Measurements from ENCODE around the gene SLC11A2.
"Not testable (repeated sequence)": the region's sequence is repeated elsewhere in the genome, so short reads cannot be mapped to it uniquely, and the experiment has no call there.

The SLC11A2 gene

GRCh38 chr12:51025338-51025835 lies 797 bp downstream of the SLC11A2 start:
- no peak for DNase-seq

GRCh38 chr12:51023625-51024382 lies 2.4 kb downstream of the SLC11A2 start:
- no peak for DNase-seq

GRCh38 chr12:51021694-51022093 lies 4.5 kb downstream of the SLC11A2 start:
- DNase-seq, result no peak

GRCh38 chr12:51020448-51021182 lies 5.6 kb downstream of the SLC11A2 start:
- no peak for DNase-seq

GRCh38 chr12:51019927-51020326 lies 6.3 kb downstream of the SLC11A2 start:
- no peak for DNase-seq

- no peak for DNase-seq
Observed at GRCh38 chr12:51018956-51019355, 7.2 kb downstream of the SLC11A2 start.

- DNase-seq, result no peak
Observed at GRCh38 chr12:51017452-51017851, 8.7 kb downstream of the SLC11A2 start.

- not testable (repeated sequence) for DNase-seq
Observed at GRCh38 chr12:51014467-51014866, 11.7 kb downstream of the SLC11A2 start.

GRCh38 chr12:51013441-51013840 lies 12.7 kb downstream of the SLC11A2 start:
- no peak for DNase-seq

- no peak for DNase-seq
Observed at GRCh38 chr12:51012570-51013236, 13.5 kb downstream of the SLC11A2 start.

GRCh38 chr12:51011955-51012354 lies 14.2 kb downstream of the SLC11A2 start:
- no peak for DNase-seq

GRCh38 chr12:51009056-51009440 lies 17.1 kb downstream of the SLC11A2 start:
- no peak for DNase-seq

- DNase-seq, result no peak
Observed at GRCh38 chr12:51008329-51009055, 17.7 kb downstream of the SLC11A2 start.

GRCh38 chr12:51005671-51006070 lies 20.5 kb downstream of the SLC11A2 start:
- no peak for DNase-seq

- no peak for DNase-seq
Observed at GRCh38 chr12:51005030-51005429, 21.2 kb downstream of the SLC11A2 start.

- DNase-seq, result no peak
Observed at GRCh38 chr12:51004504-51004903, 21.7 kb downstream of the SLC11A2 start.

- no peak for DNase-seq
Observed at GRCh38 chr12:51001799-51002198, 24.4 kb downstream of the SLC11A2 start.

GRCh38 chr12:51000245-51000644 lies 25.9 kb downstream of the SLC11A2 start:
- no peak for DNase-seq

- no peak for DNase-seq
Observed at GRCh38 chr12:50999093-50999492, 27.1 kb downstream of the SLC11A2 start.

GRCh38 chr12:50992819-50993218 lies 33.4 kb downstream of the SLC11A2 start:
- no peak for DNase-seq

- no peak for DNase-seq
Observed at GRCh38 chr12:50991291-50991690, 34.9 kb downstream of the SLC11A2 start.

GRCh38 chr12:50990791-50991190 lies 35.4 kb downstream of the SLC11A2 start:
- DNase-seq, result no peak

GRCh38 chr12:50990147-50990727 lies 35.9 kb downstream of the SLC11A2 start:
- no peak for DNase-seq
